ENCODE data around the gene NEUROG1. TPM values are rescaled to one million over a fixed set of nuclear protein-coding genes. Genes with fewer than 3 reads are reported as not detected.

The NEUROG1 gene
- total RNA-seq, 4 donors from 2014 or later = not detected

GRCh38 chr5:135508496-135509005 lies 27.2 kb downstream of the NEUROG1 start:
- no peaks in the 10 kb centered on the region for H3K36me3 ChIP-seq
- H3K9me3 ChIP-seq = no peaks in the 10 kb centered on the region
- H3K27me3 ChIP-seq = peaks cover 0 to 4% of the 10 kb centered on the region in 2 donors
- DNase-seq = no peak
- H3K4me3 ChIP-seq = no peak overlapping the region
- no peaks in the 10 kb centered on the region for H3K4me1 ChIP-seq
- TF ChIP-seq CTCF (IDR thresholded peaks at IDR 0.05) (no peak), POLR2A (IDR thresholded peaks at IDR 0.05) (no peak)
- H3K27ac ChIP-seq = no peak overlapping the region

- H3K36me3 ChIP-seq = no peaks in the 10 kb centered on the region
- no peaks in the 10 kb centered on the region for H3K9me3 ChIP-seq
- H3K27ac ChIP-seq = no peak overlapping the region
- no peak overlapping the region for H3K4me3 ChIP-seq
- TF ChIP-seq POLR2A (IDR thresholded peaks at IDR 0.05) (no peak), CTCF (IDR thresholded peaks at IDR 0.05) (no peak)
- no peaks in the 10 kb centered on the region for H3K4me1 ChIP-seq
- no peak for DNase-seq
- peaks cover 0 to 4% of the 10 kb centered on the region in 2 donors for H3K27me3 ChIP-seq
These were observed 29.8 kb downstream of the NEUROG1 start for GRCh38 chr5:135505973-135506372.

GRCh38 chr5:135504376-135504775 lies 31.4 kb downstream of the NEUROG1 start:
- no peak overlapping the region for H3K4me3 ChIP-seq
- no peaks in the 10 kb centered on the region for H3K4me1 ChIP-seq
- TF ChIP-seq CTCF (IDR thresholded peaks at IDR 0.05) (no peak), POLR2A (IDR thresholded peaks at IDR 0.05) (no peak)
- no peak for DNase-seq
- H3K36me3 ChIP-seq = no peaks in the 10 kb centered on the region
- H3K27ac ChIP-seq = no peak overlapping the region
- no peaks in the 10 kb centered on the region for H3K9me3 ChIP-seq
- H3K27me3 ChIP-seq = no peaks in the 10 kb centered on the region

GRCh38 chr5:135503871-135504270 lies 31.9 kb downstream of the NEUROG1 start:
- Histone ChIP-seq H3K4me3 (no peak overlapping the region), H3K36me3 (no peaks in the 10 kb centered on the region), H3K9me3 (no peaks in the 10 kb centered on the region), H3K27ac (no peak overlapping the region), H3K4me1 (no peaks in the 10 kb centered on the region), H3K27me3 (no peaks in the 10 kb centered on the region)
- TF ChIP-seq POLR2A (IDR thresholded peaks at IDR 0.05) (no peak), CTCF (IDR thresholded peaks at IDR 0.05) (no peak)
- DNase-seq = no peak

GRCh38 chr5:135502836-135503520 lies 32.8 kb downstream of the NEUROG1 start:
- H3K4me1 ChIP-seq = no peaks in the 10 kb centered on the region
- H3K36me3 ChIP-seq = no peaks in the 10 kb centered on the region
- TF ChIP-seq CTCF (IDR thresholded peaks at IDR 0.05) (no peak), POLR2A (IDR thresholded peaks at IDR 0.05) (no peak)
- no peak for DNase-seq
- H3K4me3 ChIP-seq = no peak overlapping the region
- H3K9me3 ChIP-seq = no peaks in the 10 kb centered on the region
- H3K27me3 ChIP-seq = no peaks in the 10 kb centered on the region
- no peak overlapping the region for H3K27ac ChIP-seq

Data from Peyer's patch (tissue), 4 donors.